Right renal cortex interstitium (tissue), 3 donors: ENCODE measurements around the gene C20orf141. TPM values are rescaled to one million over a fixed set of nuclear protein-coding genes. Genes with fewer than 3 reads are reported as not detected.

ENCODE experiments used
- DNase-seq, 3 donors: peaks; one replicate each; pipeline ENCODE4 v3.0.0-alpha.2; 2013; ENCODE audit warnings: low read depth in 3 of 3, low spot score in 2 of 3
- polyA plus RNA-seq, 3 donors: library from polyadenylated mRNA; unstranded; fragments of 120-200 nt; gene quantifications; one replicate each; pipeline ENCODE4 v1.2.1, GENCODE V29; 2013; ENCODE audit not compliant: insufficient read length in 3 of 3

C20orf141 gene
- polyA plus RNA-seq, 3 donors = 0.17 to 0.28 TPM; not detected in 1

GRCh38 chr20:2840967-2841531 lies 26.3 kb downstream of the C20orf141 start:
- DNase-seq = peak in 1 of 3 donors; percentile 13

GRCh38 chr20:2845607-2846006 lies 30.8 kb downstream of the C20orf141 start:
- DNase-seq = no peak

GRCh38 chr20:2846698-2847097 lies 31.9 kb downstream of the C20orf141 start:
- no peak for DNase-seq

GRCh38 chr20:2847802-2848201 lies 33.0 kb downstream of the C20orf141 start:
- no peak for DNase-seq

GRCh38 chr20:2849529-2849928 lies 34.7 kb downstream of the C20orf141 start:
- DNase-seq = no peak

- DNase-seq = no peak
Observed at GRCh38 chr20:2851086-2851485, 36.3 kb downstream of the C20orf141 start.

- DNase-seq = no peak
Observed at GRCh38 chr20:2858591-2858990, 43.8 kb downstream of the C20orf141 start.

- DNase-seq = no peak
Observed at GRCh38 chr20:2859330-2860121, 44.7 kb downstream of the C20orf141 start.

GRCh38 chr20:2864626-2865025 lies 49.8 kb downstream of the C20orf141 start:
- DNase-seq = no peak

- no peak for DNase-seq
Observed at GRCh38 chr20:2865101-2865500, 50.3 kb downstream of the C20orf141 start.

Other genes starting within 250 kb of the C20orf141 start
- 100 to 1,000 TPM; 244 to 266 (median 248) TPM for gene NOP56, start 162.4 kb upstream of the C20orf141 start, polyA plus RNA-seq
- gene IDH3B, start 150.8 kb upstream of the C20orf141 start, polyA plus RNA-seq = 100 to 1,000 TPM; 128 to 137 (median 129) TPM
- 10 to 100 TPM; 22.8 to 27.1 (median 25.7) TPM for gene EBF4, start 122.2 kb upstream of the C20orf141 start, polyA plus RNA-seq
- 100 to 1,000 TPM; 242 to 257 (median 256) TPM for gene CPXM1, start 14.4 kb upstream of the C20orf141 start, polyA plus RNA-seq
- gene TMEM239, start 1.4 kb downstream of the C20orf141 start, polyA plus RNA-seq = under 1 TPM in 1 of 3 donors, not detected in 2; 0.04 TPM
- gene PCED1A, start 25.7 kb downstream of the C20orf141 start, polyA plus RNA-seq = 10 to 100 TPM; 52.1 to 59.9 (median 52.4) TPM
- gene VPS16, start 25.8 kb downstream of the C20orf141 start, polyA plus RNA-seq = 10 to 100 TPM; 34.5 to 38.0 (median 35.3) TPM
- gene PTPRA, start 58.5 kb downstream of the C20orf141 start, polyA plus RNA-seq = 100 to 1,000 TPM; 106 to 117 (median 114) TPM
- gene GNRH2, start 228.6 kb downstream of the C20orf141 start, polyA plus RNA-seq = under 1 TPM in 2 of 3 donors, not detected in 1; 0.22 to 0.34 TPM
- gene MRPS26, start 231.1 kb downstream of the C20orf141 start, polyA plus RNA-seq = 10 to 100 TPM; 49.1 to 57.7 (median 49.6) TPM